Measurements from ENCODE around the gene ING2.

DNA sequence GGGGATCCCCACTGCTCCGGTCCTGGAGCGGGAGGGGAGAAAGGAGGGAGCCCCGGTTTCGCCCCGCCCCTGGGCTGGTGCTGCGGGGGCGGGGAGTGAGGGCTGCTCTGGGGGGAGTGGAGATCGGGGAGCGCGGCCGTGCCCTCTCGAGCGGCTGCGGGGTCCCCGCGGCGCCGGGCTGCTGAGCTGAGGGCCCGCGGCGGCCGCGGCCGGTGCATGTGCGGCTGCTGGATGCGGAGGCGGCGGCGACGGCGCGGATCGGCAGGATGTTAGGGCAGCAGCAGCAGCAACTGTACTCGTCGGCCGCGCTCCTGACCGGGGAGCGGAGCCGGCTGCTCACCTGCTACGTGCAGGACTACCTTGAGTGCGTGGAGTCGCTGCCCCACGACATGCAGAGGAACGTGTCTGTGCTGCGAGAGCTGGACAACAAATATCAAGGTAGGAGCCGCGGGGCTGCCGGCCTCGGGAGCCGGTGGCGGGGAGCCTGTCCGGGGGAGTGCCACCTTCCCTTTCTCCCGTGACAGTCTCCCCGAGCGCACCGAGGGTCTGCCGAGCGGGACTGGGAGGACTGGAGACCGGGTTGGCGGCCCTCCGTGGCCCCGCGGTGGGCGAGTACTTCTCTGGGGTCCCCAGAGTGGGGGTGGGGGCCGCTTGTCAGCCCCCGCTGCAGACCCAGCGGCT, at the start of gene ING2:
- TF ChIP-seq POLR2AphosphoS5 (IDR thresholded peaks at IDR 0.05) = no peak
- TF ChIP-seq POLR2A (IDR thresholded peaks at IDR 0.05) = no peak

All from sigmoid colon (tissue), 4 donors.